HG03135 (cell line): ENCODE data around the gene PRKN.

ENCODE experiments used
- ATAC-seq: cut with Tn5 transposase; IDR thresholded peaks from one replicate; pipeline ENCODE4 v1.9.1; 2021; ENCODE audit warnings: mild to moderate bottlenecking, moderate library complexity; ENCODE audit not compliant: unreplicated experiment

The PRKN gene

DNA sequence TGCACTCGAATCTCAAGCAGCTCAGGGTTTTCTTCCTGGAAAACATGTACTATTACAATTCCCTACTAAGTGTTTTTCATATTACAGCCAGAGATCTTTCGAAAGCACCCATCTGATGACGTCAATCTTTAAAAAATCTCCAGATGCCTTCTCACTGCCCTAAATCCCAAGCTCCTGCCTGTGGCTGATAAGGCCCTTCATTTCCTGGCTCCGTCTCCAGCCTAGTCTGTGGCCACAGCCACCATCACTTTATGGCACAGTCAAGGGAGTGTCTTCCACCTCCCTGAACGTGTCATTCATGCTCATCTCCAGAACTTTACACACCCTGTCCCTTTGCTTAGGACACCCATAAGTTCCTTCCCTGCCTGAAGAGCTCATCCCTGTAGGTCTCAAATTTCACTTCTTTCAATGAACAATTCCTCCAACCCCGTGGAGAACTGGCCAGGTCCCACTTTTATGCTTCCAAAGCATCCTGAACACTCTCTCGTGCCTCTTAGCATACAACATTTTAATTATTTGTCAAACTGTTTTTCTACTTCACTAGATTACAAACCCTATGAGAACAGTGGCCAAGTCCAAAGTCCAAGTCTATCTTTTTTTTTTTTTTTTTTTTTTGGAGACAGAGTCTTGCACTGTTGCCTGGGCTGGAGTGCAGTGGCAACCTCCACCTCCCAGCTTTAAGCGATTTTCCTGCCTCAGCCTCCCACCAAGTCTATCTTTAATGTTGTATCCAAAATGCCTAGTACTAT lies 1347.6 kb downstream of the PRKN start:
- no peak for ATAC-seq

- ATAC-seq = no peak
Measured at GRCh38 chr6:161378115-161378514, 1349.5 kb downstream of the PRKN start.

GRCh38 chr6:161377116-161377515 lies 1350.5 kb downstream of the PRKN start:
- ATAC-seq = no peak

- no peak for ATAC-seq
Measured at GRCh38 chr6:161376367-161376766, 1351.2 kb downstream of the PRKN start.

DNA sequence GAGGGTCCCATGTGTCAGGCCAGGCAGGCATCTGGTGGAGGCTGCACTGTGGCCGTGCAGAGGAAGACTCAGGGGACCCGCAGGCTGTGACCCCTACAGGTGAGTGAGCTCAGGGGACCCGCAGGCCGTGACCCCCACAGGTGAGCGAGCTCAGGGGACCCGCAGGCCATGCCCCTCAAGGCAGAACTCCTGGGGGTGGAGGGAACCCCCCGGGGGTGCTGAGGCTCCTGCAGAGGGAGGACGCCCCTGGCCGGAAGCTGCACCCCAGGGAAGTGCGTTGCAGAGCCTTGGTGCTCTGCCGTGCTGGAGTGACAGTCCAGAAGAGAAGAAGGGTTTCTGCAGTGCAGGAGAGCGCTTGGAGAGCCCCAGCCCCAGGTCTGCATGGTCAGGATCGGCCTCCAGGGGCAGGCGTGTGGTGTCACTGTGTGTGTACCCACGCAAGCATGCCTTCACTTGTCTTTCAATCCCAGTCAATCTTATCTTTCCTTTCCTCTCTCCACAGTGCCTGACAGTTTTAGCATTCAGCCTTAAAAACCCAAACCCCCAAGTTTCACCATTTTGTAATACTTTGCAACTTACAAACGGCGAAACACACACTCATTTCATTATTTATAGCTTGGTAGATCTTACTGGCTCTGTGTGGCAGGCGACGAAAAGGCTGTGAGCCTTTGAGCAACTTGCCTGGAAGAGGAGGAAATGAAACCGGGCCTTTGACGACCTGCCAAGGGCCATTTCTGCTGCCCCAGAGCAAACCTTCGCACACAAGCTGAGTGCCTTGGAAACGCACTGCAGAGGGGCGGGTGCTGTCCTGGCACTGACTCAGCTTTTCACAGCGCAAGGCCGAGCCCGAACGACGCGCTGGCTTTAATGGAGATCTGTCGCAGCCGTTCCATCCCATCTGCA lies 1352.3 kb downstream of the PRKN start:
- ATAC-seq = no peak

GRCh38 chr6:161373905-161374451 lies 1353.6 kb downstream of the PRKN start:
- ATAC-seq = no peak

- ATAC-seq = no peak
Measured at GRCh38 chr6:161372422-161372793, 1355.2 kb downstream of the PRKN start.

DNA sequence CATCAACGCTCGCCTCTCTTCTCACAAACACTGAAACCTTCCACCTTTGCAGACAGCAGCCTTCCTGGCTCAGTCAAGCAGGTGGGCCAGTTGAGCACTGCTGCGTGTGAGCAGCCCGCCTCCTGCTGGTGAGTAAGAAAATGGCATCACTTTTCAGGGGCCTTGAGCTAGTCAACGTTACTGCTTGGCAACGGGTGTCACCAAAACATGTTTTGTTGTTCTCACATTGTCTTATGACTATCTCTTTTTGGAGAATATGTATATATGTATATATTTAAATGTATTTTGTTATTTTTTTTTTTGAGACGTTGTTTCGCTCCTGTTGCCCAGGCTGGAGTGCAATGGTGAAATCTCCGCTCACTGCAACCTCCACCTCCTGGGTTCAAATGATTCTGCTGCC lies 1356.7 kb downstream of the PRKN start:
- peak; percentile 94 for ATAC-seq

DNA sequence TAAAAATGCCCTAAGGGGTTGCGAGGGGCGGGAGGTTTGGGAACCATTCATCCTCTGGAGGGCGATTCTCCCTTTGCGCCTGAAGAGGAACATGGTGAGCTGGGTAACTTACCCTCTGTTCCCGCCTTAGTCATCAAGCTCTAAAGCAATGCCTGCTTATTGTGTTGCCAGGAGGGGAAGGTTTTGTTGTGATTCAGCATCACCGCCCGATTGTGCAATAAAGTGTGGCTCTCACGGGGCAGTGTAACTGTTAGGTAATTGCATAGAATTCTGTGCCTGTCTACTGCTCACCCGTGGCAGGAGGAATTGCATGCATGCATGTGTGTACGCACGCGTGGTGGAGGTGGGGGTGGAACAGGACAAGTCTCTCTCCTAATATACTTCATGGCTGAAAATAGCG lies 1358.2 kb downstream of the PRKN start:
- ATAC-seq = no peak

DNA sequence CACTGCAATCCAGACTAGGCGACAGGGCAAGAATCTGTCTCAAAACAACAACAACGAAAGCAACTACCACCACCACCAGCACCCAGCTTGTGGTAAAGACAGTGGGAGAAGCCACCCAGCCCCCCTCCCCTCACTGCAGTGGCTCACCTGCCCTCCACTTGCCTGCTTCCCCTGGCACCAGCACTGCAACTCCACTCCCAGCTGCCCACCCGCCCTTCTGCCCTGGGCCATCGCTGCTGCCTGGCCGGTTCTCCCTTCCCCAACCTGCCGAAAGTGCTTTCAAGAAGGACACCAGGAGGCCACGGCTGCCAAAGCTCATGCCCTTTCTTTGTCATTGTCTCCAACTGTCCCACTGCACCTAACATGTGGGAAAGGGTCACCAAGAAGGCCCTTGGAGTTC lies 1359.1 kb downstream of the PRKN start:
- ATAC-seq = no peak

DNA sequence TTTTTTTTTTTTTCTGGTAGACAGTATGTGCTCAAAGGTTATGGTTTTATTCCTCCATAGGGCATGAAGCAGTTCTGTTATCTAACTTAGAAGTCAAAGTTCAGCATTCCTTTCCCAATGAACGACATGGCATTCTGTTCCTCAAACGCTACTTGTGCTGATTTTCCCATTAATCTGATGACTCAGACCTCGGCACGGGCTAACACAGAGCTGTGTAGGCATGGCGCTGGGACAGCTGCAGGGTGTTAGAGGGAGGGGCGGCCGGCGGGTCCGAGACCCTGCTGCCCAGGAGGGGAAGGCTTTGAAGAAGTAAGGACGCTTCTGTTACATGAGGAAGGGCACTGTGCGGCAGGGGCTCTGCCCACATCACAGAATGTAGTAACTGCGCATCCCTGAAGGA lies 1360.1 kb downstream of the PRKN start:
- ATAC-seq = no peak

DNA sequence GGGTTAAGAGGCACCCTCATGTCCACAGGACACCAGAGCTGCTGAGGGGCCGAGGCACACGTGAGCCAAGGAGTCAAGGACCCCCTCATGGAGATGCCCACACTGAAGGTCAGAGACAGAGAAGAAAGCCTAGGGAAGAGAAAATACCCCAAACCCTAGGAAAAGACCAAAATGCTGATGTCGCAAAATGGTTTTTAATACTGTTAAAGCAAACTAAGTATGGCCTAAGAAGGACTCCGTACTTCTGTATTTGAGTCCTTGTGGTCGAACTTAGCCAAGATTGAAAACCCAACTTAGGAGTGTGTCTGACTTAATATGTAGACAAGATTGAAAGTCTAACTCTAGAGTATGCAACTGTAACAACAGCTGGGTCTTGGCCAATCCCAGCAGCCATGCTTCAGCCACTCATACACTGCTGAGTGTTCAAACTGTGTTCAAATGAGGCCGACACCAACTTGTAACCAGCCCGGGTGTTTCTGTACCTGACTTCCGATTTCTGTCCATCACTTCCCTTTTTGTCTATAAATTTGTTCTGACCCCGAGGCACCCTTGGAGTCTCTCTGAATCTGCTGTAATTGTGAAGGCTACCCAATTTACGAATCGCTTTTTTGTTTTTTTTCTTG lies 1361.2 kb downstream of the PRKN start:
- no peak for ATAC-seq

DNA sequence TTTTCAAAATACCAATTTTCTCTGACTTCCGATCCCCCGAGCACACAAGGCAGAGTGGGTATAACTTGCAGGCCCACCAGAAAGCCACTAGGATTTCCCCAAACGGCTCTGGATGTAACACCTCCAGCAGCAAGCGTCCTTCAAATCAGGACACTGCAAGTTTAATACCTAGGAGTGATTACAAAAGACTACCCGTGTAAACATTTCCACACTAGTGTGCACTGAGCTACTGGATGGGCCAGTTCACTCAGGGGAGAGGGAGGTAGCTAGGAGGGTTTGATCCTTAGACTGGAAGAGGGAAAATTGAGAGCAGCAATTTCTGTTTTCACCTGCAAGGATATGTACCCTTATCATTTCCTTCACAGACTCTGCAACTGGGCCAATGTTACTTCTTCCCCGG lies 1361.9 kb downstream of the PRKN start:
- ATAC-seq = no peak

DNA sequence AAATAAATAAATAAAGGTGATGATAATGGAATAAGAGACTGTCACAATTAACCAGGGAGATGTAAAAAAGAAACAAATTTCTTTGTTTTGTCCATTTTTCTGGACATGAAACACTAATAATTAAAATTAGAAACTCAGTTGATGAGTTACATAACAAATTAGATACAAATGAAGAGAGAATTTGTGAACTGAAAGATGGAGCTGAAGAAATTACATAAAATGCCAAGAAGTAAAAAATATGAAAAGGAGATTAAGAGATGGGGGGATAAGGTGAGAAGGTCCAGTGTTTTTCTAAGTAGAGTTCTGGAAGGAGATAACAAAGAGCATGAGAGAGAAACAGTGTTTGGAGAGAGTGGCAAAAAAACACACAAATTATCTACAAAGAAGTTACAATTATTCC lies 1364.3 kb downstream of the PRKN start:
- no peak for ATAC-seq

DNA sequence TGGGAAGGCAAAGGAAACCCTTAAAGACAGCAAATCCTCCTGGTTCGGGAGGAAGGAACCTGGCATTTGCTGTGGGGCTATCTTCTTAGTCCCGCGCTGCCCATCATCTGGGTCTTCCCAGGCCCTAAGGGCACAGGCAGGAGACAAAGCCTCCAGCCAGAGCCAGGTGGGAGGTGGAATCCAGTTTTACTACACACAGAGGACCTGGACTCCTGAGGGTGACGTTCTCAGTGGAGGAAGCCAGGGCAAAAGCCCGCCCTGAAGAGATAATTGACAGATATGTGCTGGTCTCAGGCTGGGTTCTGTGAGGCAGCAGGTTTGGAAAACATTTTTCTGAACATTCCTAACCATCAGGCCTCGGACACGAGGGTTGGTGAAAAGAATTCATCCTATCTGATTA lies 1365.3 kb downstream of the PRKN start:
- no peak for ATAC-seq

GRCh38 chr6:161361529-161361928 lies 1366.0 kb downstream of the PRKN start:
- ATAC-seq = no peak

GRCh38 chr6:161360520-161360919 lies 1367.0 kb downstream of the PRKN start:
- no peak for ATAC-seq

- ATAC-seq = no peak
Measured at GRCh38 chr6:161359618-161359945, 1368.0 kb downstream of the PRKN start.

- no peak for ATAC-seq
Measured at GRCh38 chr6:161356167-161356854, 1371.3 kb downstream of the PRKN start.

DNA sequence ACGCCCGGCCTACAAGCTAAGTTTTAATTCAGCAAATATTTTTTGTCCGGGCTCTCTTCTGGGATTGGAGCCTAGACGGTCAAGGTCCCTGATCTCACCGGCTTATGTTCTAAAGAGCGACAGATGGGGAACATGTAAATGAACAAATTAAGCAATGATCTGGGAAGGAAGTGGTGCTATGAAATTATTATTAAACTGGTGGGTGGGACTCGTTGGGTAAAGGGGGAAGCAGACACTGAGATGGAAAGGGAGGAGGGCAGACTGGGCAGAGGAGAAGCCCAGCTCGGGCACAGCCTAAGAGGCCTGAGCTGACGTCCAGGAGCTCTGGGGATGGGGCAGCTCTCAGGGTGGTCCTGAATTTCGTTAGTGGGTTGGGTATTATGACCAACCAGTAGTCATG lies 1371.9 kb downstream of the PRKN start:
- no peak for ATAC-seq

DNA sequence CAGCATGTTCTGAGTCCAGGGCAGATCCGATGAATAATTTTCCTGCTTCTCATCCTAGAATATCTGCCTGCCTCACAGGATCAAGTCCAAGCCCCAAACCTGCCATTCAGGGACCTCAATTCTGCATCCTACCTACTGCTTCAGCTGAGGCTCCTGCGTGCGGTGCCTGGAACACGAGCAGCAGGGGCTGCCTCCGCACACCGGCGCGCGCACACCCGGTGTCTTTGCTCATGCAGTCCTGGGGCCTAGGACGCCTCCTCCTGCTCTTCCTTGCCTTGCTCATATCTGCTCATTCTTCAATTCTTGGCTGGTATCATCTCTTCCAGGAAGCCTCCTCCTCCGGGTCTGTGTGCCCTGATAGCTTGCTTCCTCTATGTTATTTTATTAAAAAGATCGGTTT lies 1372.6 kb downstream of the PRKN start:
- ATAC-seq = no peak
